Activated T-cell treated with anti-CD3 and anti-CD28 coated beads, Interleukin-2, amount 50 U/mL, for 1 hour (primary cell): ENCODE data around the gene COG6.

Experiments used
- DNase-seq: peaks from one replicate; pipeline ENCODE4 v3.0.0-alpha.2; 2020

Gene COG6

GRCh38 chr13:39655569-39656324 lies at the start of gene COG6:
Gene COG6 (plus strand): TSS chr13:39655662. CDS start chr13:39655727, 65 bp downstream.
- DNase-seq = peak; percentile 99

DNA sequence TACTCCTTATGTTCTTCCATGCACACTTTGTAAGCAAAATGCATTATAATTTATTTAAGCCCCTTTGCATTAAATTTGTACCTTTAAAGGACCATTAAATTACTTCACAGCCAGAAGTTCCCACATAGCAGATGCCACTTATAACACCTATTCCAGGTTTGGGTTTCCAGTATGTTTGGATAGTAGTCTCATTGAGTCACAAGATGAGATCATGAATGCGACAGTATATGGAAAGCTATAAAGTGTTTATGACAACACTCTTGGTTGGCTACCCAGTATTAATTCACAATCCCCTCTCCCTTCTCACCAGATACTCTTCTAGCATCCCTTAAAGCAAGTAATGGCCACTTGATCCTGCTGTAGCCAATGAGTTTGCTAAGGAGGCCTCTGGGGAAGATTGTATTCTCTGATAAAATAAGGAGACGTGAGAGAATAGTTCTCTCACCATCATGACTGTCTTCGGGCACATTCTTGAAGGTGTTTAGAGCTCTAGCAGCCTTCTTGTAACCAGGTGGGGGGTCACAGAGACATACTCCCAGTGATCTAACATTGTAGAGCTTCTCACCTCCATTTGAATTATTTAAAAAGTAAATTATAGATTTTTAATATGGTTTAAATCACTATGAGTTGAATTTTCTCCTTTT lies 49.7 kb upstream of the COG6 start:
- no peak for DNase-seq

DNA sequence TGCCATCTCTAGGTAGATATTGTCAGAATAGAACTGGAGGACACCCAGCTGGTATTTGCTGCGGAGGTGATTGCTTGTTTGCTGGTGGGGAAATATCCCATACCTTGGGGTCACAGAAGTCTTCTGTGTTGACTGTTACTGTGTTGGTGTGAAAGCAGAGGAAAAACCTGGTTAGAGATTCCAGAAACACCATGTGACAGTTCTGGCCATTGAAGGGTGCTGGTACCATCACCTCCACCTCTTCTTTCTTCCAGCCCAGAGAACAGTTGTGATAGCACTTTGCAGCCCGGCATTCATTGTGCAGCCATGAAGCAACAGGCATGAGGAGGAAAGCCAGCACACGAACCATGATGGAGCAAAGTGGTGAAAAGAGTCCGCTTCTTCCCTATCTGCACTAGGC lies 47.6 kb upstream of the COG6 start:
- DNase-seq = no peak

DNA sequence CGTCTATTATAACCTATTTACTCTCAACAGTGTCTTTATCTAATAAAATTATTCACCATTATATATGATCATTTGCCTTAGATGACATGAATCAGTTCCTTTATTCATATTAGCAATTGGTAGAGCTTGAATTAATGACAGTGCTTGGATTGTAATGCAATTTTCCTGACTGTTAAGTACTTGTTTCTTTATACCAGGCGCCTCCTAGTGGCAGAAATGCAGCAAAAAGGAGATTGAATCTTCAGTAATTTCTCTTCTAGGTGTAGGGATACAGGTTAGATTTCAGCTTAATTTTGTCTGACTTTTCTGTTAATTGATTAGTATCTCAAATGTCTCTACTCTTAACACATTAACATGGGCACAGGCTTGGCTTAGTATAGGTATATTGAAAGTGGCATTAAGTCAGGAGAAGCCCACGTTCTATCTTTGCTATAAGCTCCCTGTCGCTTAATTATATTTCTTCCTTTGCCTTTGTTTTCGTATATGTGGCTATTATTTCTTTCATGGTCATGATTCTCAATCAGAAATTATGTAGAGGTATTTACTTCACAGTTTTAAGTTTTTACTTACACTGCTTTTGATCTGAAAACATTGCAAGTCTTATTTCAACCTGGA lies 43.3 kb upstream of the COG6 start:
- DNase-seq = no peak

DNA sequence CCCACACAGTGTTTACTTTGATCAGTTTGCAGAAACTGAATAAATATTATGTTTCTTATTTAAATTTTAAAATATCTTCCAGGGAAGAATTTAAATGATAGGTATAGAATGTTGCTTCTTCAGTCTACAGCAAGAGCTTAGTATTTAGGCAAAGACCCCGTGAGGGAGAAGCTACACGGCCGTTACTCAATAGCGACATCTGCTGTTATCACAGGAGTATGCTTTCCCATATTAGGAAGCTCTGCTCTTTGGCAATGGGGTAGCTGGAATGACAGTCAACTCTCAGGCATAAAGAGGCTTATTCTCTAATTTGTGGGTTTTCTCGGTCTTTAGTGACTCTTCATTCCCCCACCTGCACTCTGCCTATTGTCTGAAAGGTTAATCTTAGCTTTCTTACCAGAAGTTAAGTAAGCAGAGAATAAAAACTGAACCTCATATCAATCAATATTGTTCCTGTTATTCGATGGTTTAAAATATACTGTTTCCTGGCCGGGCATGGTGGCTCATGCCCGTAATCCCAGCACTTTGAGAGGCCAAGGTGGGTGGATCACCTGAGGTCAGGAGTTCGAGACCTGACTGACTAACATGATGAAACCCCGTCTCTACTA lies 39.3 kb upstream of the COG6 start:
- DNase-seq = no peak

DNA sequence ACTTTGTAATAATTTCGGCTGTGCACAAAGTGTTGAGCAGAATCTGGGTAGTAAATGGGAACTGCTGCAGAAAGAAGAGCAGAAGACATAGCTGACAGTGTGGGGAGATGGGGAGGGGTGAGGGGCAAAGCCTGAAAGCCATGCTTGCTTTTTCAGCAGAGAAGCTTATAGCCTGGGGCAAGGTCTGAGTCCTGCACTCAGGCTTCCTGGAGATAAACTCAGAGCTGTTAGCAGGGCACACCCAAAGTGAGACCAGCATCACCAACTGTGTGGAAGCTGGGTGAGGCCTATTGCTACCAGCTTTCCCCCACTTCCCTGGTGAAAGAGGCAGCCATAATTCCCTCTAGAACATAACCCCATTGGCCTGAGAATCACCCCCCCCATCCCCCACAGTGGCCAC lies 36.9 kb upstream of the COG6 start:
- no peak for DNase-seq

GRCh38 chr13:39623466-39623865 lies 32.0 kb upstream of the COG6 start:
- no peak for DNase-seq

DNA sequence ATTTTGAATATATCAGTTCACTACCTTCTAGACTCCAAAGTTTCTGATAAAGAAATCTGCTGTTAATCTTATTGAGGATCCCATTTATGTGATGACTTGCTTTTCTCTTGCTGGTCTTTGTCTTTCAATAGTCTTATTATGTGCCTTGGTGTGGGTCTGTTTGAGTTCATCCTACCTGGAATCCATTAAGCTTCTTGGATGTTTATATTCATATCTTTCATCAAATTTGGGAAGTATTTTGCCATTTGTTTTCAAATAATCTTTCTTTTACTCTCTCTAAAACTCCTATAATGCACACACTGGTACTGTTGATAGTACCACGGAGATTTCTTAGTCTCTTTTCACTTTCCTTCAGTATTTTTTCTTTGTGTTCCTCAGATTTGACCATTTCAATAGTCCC lies 24.2 kb upstream of the COG6 start:
- DNase-seq = no peak

GRCh38 chr13:39632994-39633393 lies 22.5 kb upstream of the COG6 start:
- no peak for DNase-seq

GRCh38 chr13:39635564-39635963 lies 19.9 kb upstream of the COG6 start:
- DNase-seq = no peak

- DNase-seq = no peak
Observed at GRCh38 chr13:39637890-39638289, 17.6 kb upstream of the COG6 start.

DNA sequence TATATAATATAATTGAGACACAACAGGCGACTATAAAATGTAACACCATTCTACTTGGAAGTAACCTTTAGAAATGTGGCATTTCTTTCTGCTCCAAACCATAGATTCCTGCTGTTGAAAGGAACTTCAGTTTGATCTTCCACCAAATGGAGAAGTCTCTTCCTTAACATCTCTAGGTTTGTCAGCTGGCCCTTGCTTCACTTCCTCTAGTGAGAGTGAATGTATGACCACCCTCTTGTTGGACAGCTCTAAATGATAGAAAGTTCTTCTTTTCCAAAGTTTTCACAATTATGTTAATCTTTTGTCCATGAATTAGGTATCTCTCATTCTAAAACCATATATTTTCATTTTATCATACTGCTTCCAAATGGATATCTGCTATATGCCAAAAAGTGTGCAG lies 13.8 kb upstream of the COG6 start:
- no peak for DNase-seq

DNA sequence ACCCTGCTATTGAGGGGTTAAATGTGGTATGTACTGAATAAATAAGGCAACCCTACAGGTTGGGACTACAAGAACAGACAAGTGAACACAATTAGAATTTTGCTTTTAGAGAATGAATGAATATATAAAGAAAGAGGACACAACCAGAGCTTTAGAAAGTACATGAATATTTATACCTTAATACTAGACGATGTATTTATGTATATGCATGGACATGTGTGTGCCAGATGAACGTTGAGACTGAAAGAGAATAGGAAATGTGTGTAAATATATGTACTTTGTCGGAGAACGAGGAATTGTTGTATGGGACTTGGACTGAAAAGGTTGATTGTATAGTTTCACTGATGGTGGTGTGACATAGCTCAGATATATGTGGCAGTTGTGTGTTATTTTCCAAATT lies 9.3 kb upstream of the COG6 start:
- DNase-seq = no peak

- no peak for DNase-seq
Observed at GRCh38 chr13:39655041-39655568, 357 bp upstream of the COG6 start.

- no peak for DNase-seq
Observed at GRCh38 chr13:39656325-39656677, 839 bp downstream of the COG6 start.

DNA sequence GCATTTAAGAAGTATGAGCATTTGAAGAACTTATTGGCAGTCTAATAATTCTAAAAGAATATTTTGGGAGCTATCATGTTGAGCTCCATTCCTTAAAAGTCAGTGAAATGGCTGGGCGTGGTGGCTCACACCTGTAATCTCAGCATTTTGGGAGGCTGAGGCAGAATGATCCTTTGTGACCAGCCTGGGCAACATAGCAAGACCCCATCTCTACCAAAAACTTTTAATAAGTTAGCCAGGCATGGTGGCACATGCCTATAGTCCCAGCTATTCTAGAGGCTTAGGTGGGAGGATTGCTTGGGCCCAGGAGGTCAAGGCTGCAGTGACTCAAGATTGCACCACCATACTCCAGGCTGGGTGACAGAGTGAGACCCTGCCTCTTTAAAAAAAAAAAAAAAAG lies 8.0 kb downstream of the COG6 start:
- DNase-seq = no peak

- no peak for DNase-seq
Observed at GRCh38 chr13:39663958-39664357, 8.5 kb downstream of the COG6 start.

- no peak for DNase-seq
Observed at GRCh38 chr13:39665763-39666162, 10.3 kb downstream of the COG6 start.

DNA sequence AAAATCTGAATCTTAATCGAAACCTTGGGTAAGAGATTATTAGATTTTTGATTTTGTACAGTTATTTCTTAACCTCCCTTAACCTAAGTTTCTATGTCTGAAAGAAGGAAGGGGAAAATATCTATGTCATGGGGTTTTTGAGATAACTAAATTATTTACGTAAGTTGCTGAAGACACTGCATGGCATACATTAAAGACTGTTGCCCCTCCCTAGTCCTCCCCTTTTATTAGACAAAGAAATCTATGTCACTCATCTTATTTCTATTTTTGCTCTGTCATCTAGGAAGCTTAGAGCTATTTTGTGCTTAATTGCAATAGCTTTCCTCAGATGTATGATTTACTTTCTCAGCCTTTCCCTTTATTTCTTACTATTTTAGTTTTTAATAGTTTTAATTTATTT lies 15.0 kb downstream of the COG6 start:
- DNase-seq = no peak

- no peak for DNase-seq
Observed at GRCh38 chr13:39672378-39673132, 17.1 kb downstream of the COG6 start.

DNA sequence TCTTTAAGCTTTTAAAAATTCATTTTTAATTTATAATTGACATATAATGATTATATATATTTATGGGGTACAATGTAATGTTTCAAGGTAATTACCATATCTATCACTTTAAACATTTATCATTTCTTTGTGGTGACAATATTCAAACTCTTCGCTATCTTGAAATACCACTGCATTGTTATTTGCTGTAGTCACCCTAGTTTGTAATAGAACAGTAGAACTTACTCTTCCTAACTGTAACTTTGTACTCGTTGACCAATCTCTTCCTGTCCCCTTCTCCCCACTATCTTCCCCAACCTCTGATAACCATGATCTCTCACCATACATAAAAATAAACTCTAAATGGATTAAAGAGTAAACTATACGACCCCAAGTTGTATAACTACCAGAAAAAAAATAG lies 20.4 kb downstream of the COG6 start:
- DNase-seq = no peak

DNA sequence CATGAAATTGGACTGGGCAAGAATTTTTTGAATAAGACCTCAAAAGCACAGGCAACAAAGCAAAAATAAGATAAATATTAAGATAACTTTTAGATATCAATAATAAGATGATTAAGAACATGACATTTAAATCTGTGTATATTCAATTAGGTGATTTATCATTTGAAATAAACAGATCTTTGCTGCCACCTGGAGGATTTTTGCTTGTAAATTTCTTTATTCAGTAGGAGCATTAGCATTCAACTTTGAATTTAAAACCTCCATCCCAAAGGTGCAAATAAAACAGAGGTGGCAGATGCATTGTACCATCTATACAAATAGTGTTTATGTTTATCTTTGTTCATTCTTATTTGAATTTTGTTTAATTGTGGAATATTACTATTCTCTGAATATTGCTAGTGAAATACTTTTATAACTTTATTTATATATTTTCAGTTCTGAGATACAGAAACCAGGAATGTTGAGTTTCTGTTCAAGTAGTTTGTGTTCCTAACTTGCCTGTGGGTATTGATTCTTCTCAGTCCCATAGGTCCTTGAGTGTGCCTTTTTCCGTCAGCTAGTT lies 20.9 kb downstream of the COG6 start:
- DNase-seq = no peak

DNA sequence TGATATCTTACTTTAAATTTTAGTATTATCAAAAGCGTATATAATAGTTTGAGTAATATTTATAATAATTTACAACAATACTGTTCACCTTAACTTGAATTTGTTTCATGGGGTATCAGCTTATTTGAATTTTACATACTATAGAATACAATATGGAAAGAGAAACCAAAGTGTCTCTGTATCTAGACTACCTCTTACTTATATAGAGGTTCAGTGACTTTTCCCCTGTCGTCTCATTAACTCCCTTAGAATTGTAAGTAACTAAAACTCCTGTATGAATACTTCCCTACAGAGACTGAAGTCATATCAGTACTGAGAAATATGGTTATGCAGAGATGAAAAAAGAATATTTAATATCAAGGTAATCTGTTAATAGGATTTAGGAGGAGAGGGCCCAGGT lies 26.8 kb downstream of the COG6 start:
- no peak for DNase-seq
